HAP-1 (cell line): Measurements from ENCODE around the gene COL1A1.
A peak's percentile ranks its signal among the peaks of the same experiment; 100 is the strongest.

Experiments
- DNase-seq, 2 experiments: peaks; one replicate each; pipeline ENCODE4 v3.0.0-alpha.2; 2016 to 2020; ENCODE audit warnings: low spot score in 2 of 2
- H3K27me3 ChIP-seq: fragments of 250-450 bp; sonication (Bioruptor Pico); 2 replicates; pipeline ENCODE4 v1.5.1; 2020; ENCODE audit warnings: low read depth, mild to moderate bottlenecking, moderate library complexity
- H3K36me3 ChIP-seq: fragments of 250-450 bp; sonication (Bioruptor Pico); replicated peaks from 2 replicates; pipeline ENCODE4 v1.5.1; 2020; ENCODE audit warnings: mild to moderate bottlenecking
- H3K4me1 ChIP-seq: fragments of 250-450 bp; sonication (Bioruptor Pico); 2 replicates; pipeline ENCODE4 v1.5.1; 2020; ENCODE audit warnings: mild to moderate bottlenecking
- H3K4me3 ChIP-seq: fragments of 250-450 bp; sonication (Bioruptor Pico); 2 replicates; pipeline ENCODE4 v1.5.1; 2020; ENCODE audit warnings: mild to moderate bottlenecking, moderate library complexity
- H3K9me3 ChIP-seq: fragments of 250-450 bp; sonication (Bioruptor Pico); 2 replicates; pipeline ENCODE4 v1.5.1; 2020; ENCODE audit warnings: mild to moderate bottlenecking, moderate library complexity
- in situ Hi-C: fragments of 300-500 bp; cut with MboI; formaldehyde crosslinking; loops from 3 replicates; pipeline ENCODE4 v1.14.3; 2020; ENCODE audit warnings: low sequenced_read_pairs, inconsistent platforms, mixed read lengths

The COL1A1 gene

DNA sequence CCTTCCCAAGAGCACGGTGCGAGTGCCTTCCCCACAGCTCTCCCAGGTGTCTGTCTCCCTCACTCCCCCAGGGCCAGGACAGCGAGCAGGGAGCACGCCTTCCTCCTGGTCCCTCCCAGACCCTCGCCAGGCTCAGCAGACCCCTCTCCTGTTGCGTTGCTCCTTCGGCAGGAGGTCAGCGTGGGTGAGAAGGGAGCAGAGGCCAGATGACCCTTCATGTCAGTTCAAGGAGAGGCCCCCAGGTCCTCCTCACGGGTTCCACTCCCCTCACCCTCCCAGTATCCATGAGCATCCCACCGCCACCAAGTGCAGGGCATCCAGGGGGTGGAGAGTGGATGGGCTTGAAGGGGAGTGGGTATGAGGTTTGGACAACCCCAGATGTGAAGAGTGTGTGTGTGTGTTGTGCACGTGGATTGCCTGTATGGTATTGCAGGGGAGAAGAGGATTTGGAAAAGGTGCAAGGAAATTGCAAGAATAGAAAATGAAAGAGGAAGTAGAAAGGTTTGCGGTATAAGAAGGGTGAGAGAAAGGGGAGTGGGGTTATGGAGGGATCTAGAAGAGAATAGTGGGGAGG, 17.9 kb downstream of the COL1A1 start:
- Histone ChIP-seq H3K27me3 (no peaks in the 10 kb centered on the region), H3K36me3 (no peaks in the 10 kb centered on the region), H3K4me1 (no peaks in the 10 kb centered on the region), H3K9me3 (no peaks in the 10 kb centered on the region), H3K4me3 (no peak overlapping the region)
- DNase-seq, result no peak
- in situ Hi-C loops, result no loop called here

DNA sequence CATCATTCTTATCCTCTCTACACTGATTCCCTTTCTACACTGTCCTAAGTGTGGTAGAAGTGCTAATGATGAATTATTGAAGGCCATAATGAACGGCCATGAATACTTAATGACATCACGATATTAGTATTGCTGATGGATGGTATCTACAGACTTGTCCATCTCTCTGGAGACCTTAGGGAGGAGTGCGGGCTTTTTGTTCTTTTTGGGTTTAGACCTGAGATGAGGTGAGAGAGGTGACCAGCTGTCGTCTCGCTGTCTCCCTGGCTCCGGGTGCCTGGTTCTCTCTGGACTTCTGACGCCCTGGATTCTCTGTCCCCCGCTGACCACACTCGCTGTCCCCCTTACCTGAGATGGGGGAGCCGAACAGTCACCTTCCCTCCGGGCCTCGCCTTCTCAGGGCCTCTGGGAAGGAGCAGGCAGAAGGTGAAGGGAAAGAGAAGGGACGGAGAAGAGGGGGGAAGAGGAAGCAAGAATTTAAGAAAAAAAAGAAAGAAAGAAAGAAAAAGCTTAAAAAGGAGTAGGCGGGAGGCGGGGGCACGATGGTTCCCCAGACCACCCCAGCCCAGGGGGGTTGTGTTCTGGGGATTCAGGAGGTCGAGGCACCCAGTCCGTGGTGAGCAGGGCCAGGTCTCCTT, 18.5 kb downstream of the COL1A1 start:
- H3K27me3 ChIP-seq, result no peaks in the 10 kb centered on the region
- in situ Hi-C loops, result no loop called here
- no peaks in the 10 kb centered on the region for H3K9me3 ChIP-seq

DNA sequence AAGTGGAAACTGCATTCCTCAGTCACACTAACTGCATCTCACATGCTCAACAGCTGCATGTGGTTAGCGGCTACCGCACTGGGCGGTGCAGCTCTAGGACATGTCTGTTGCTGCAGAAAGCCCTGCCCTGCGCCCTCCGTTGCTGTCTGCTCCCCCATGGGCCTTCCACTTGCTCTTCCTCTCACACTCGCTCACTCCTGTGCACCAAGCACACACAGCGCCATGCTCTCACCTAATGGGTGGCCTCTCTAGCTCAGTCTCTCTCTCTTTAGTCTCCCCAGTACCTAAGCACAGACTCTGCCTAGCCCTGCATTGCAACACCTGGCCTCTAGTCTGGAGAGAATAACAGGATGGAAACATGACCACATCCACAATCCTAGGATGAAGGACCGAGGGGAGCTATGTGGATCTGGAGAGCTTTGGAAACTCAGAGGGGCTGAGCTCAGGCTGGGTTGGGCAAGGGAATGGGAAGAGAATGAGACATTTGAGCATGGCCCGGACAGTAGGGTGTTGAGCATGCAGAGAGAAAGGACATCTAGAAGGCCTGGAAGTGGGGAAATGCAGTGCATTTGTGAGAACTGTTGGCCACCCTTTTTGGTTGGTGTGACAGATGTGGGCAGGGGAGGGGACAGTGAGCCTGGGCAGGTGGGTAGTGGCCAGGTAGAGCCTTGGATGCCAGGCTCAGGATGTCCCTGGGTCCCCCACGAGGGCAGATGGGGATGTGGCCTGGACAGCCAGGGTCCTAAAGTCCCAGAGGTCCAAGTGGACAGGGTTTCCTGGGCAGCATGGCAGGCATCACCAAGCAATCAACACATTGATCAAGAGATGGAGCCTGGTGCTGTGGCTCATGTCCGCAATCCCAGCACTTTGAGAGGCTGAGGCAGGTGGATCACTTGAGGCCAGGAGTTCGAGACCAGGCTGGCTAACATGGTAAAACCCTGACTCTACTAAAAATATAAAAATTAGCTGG, 19.6 kb downstream of the COL1A1 start:
- no peaks in the 10 kb centered on the region for H3K9me3 ChIP-seq
- peaks cover 7% of the 10 kb centered on the region for H3K4me1 ChIP-seq
- H3K4me3 ChIP-seq, result no peak overlapping the region
- no peaks in the 10 kb centered on the region for H3K27me3 ChIP-seq
- H3K36me3 ChIP-seq, result no peaks in the 10 kb centered on the region
- DNase-seq, result no peak
- in situ Hi-C loops, result no loop called here

More for the DNA sequence above, 18.5 kb downstream of the COL1A1 start:
- DNase-seq, result no peak
- Histone ChIP-seq H3K4me3 (no peak overlapping the region), H3K36me3 (no peaks in the 10 kb centered on the region), H3K4me1 (peaks cover 4% of the 10 kb centered on the region)

DNA sequence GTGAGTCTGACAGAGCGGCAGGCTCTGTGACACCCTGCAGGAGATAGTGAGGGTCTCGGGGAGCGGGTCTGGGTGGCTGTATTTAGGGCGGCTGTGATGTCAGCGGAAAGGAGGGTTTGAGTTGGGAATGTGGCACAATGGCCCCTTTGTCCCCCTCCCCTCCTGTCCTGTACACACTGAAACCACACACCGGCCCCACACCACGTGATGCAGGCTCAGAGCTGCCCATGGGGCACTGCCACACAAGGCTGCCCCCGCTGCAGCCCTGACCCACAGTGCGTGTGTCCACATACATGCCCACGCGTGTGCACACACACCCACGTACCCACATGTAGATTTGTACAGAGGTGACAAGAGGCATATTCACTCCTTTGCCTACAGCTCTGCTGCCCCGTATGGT, 20.3 kb downstream of the COL1A1 start:
- in situ Hi-C loops, result no loop called here
- Histone ChIP-seq H3K27me3 (no peaks in the 10 kb centered on the region), H3K4me3 (no peak overlapping the region), H3K4me1 (peaks cover 7% of the 10 kb centered on the region), H3K9me3 (no peaks in the 10 kb centered on the region), H3K36me3 (no peaks in the 10 kb centered on the region)
- no peak for DNase-seq

DNA sequence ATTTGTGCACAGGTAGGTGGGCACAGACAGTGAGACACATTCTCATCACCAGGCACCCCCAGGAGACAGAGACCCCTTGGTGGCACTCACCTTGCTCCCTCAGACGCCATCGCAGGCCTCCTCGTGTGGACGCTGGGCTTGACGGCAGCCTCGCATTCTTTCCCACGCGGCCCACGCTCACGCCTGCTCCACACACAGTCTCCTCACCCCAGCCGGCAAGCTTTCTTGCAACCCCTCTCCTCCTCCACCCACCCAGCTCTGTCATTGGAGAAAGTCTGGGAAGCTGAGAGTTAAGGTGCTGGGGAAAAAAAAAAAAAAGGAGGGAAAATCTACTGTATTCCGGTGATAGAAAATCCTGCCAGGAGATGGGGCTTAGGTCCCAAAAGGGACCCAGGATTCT, 20.8 kb downstream of the COL1A1 start:
- in situ Hi-C loops, result no loop called here
- H3K27me3 ChIP-seq, result no peaks in the 10 kb centered on the region
- no peak overlapping the region for H3K4me3 ChIP-seq
- no peak for DNase-seq
- H3K9me3 ChIP-seq, result no peaks in the 10 kb centered on the region
- no peaks in the 10 kb centered on the region for H3K36me3 ChIP-seq
- peaks cover 7% of the 10 kb centered on the region for H3K4me1 ChIP-seq

DNA sequence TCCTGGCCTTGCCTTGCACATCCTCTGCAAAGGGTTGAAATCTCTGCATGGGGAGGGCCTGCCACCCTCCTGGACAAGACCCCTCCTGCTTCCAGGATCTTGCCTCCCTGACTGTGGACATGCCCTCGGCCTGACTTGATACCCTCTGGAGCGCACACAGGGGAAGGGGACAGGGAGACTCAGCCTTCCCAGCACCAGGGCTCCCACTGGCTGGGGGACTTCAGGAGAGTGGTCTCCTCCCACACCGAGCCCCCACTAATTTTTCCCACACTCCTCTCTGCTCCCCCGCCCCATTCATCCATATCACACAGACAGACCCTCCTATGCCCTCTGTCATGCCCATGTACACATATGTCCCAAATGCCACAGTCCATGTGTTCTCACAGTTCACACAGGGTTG, 21.3 kb downstream of the COL1A1 start:
- DNase-seq, result no peak
- no peaks in the 10 kb centered on the region for H3K27me3 ChIP-seq
- peaks cover 7% of the 10 kb centered on the region for H3K4me1 ChIP-seq
- no peak overlapping the region for H3K4me3 ChIP-seq
- no peaks in the 10 kb centered on the region for H3K9me3 ChIP-seq
- H3K36me3 ChIP-seq, result no peaks in the 10 kb centered on the region
- in situ Hi-C loops, result no loop called here

DNA sequence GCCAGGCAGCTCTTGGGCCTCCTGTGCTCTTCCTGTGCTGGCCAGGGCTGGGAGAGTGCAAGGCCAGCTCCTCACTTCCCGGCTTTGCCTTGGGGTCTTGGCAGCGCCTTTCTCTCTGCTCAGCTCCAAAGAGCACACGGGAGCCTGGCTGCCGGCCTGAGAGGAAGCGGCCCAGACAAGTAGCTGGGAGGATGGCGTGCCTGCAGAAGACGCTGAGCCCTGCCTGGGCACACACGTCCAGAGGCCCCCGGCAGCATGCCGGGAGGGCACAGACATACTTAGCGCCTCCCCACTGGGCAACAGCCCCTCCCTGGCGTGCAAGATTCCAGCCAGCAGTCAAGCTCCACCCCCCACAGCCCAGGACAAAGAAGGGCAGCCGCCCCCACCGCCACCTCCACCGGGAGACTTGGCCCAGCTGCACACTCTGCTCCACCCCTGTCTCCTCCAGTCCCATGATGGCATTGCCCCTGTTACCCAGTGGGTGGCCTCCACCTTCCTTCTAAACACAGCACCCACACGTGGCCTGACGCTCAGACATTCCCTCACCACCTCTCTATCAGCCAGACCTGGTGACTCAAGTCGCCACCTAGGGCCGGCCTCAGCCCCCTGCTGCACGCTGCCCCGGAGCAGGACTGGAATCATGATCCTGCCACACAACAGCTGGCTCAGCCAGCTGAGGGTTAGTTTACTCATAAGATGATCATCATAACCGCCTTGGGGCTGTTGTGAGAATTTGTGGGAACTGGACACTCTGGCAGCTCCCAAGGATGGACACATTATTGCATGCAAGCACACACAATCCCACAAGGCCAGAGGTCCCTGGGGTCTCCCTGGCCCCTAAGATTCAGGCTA, 23.2 kb downstream of the COL1A1 start:
- Histone ChIP-seq H3K4me1 (peaks cover 7% of the 10 kb centered on the region), H3K9me3 (no peaks in the 10 kb centered on the region), H3K36me3 (no peaks in the 10 kb centered on the region), H3K27me3 (no peaks in the 10 kb centered on the region), H3K4me3 (no peak overlapping the region)
- peak; percentile 73 to 85 for DNase-seq
- in situ Hi-C loops, result no loop called here

DNA sequence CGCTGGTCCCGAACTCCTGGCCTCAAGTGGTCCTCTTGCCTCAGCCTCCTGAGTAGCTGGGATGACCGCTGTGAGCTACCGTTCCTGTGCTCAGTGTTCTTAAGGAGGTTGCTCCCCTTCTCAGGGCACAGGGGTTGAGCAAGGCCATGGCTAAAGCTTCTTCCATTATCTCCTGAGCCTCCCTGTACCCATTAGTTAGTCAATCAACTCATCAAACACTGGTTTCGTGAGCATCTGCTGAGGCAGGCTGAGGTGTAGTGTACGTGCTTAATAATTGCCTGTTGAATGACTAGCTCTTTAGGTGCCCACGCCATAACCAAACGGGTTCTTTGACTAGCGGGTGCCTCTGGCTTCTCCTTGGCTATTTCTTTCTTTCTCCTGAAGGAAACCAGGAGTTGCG, 24.0 kb downstream of the COL1A1 start:
- no peak for DNase-seq
- in situ Hi-C loops, result no loop called here
- Histone ChIP-seq H3K27me3 (no peaks in the 10 kb centered on the region), H3K9me3 (no peaks in the 10 kb centered on the region), H3K36me3 (no peaks in the 10 kb centered on the region), H3K4me3 (no peak overlapping the region), H3K4me1 (peaks cover 7% of the 10 kb centered on the region)

DNA sequence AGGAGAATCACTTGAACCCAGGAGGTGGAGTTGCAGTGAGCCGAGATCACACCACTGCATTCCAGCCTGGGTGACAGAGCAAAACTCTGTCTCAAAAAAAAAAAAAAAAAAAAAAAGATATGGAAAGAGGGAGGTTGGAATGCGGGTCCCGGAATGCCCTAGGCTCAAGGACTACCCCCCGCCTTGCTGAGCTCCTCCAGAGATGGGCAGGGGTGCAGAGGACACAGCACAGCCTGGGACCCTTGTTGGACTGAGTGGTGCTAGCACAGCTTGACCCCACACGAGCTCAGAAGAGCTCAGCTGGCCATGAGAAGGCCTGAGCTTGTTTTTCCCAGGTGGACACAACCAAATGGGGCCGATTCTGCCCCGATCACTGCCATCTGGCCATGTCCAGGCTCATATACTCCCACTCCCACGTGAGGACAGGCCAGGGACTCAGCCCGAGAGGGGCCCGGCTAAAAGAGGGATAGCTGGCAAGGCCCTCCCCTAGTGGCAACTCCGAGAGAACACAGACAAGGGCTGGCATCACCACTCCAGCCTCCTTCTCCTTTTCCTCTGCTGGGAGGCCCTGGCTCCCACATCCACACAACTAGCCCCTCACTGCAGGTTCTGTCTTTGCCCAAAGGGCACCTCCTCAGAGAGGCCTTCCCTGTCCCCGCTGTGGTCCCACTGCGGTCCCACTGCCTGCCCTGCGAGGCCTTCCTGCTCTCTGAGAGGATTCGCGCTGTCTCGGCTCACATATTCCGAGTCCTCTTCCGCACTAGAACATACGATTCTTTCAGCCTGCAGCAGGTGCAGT, 24.7 kb downstream of the COL1A1 start:
- no peak overlapping the region for H3K4me3 ChIP-seq
- in situ Hi-C loops, result no loop called here
- DNase-seq, result no peak
- H3K36me3 ChIP-seq, result no peaks in the 10 kb centered on the region
- H3K27me3 ChIP-seq, result no peaks in the 10 kb centered on the region
- H3K9me3 ChIP-seq, result no peaks in the 10 kb centered on the region
- H3K4me1 ChIP-seq, result peaks cover 7% of the 10 kb centered on the region

DNA sequence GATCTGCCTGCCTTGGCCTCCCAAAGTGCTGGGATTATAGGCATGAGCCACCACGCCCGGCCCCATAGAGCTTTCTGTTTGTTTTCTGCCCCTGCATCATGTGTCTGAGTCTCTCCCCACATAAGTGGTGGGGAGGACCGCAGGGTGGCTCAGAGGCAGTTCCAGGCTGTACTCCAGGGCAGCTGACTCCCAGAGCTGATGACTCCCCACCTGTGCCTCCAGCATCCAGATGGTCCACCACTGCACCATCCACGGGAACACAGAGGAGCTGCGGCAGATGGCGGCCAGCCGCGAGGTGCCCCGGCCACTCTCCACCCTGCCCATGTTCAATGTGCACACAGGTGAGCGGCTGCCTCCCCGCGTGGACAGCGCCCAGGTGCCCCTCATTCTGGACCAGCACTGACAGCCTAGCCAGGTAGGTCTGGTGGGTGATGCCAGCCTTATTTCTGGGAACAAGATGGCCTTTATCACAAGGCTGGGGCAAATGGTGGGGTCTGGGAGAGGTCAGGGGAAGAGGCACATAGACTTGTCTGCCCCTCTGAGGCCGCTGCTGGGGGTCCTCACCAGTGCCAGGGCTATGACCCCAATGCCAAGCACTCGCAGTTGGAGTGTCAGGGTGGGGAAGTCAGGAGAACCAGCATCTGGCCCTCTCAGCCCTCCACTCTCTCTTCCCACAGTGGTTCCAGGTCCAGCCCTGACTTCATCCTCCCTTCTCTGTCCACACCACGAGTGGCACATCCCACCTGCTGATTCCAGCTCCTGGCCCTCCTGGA, 26.2 kb downstream of the COL1A1 start:
- in situ Hi-C loops, result no loop called here
- no peaks in the 10 kb centered on the region for H3K27me3 ChIP-seq
- no peak overlapping the region for H3K4me3 ChIP-seq
- H3K36me3 ChIP-seq, result no peaks in the 10 kb centered on the region
- no peaks in the 10 kb centered on the region for H3K9me3 ChIP-seq
- no peak for DNase-seq
- H3K4me1 ChIP-seq, result peaks cover 7% of the 10 kb centered on the region

DNA sequence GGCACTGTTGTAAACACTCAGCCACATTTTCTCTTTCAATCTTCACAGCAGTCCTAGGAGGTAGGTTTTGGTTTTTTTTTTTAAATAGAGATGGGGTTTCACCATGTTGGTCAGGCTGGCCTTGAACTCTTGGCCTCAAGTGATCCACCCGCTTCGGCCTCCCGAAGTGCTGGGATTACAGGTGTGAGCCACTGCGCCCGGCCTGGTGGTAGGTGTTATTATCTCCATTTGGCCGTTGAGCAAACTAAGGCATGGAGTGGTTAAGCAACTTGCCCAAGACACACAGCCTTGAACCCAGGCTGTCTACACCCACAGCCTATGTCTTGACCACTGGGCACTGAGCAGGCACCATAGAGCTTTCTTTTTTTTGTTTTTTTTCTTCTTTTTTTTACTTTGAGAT, 27.0 kb downstream of the COL1A1 start:
- Histone ChIP-seq H3K4me1 (peaks cover 7% of the 10 kb centered on the region), H3K27me3 (no peaks in the 10 kb centered on the region), H3K9me3 (no peaks in the 10 kb centered on the region), H3K36me3 (no peaks in the 10 kb centered on the region), H3K4me3 (no peak overlapping the region)
- in situ Hi-C loops, result no loop called here
- no peak for DNase-seq

DNA sequence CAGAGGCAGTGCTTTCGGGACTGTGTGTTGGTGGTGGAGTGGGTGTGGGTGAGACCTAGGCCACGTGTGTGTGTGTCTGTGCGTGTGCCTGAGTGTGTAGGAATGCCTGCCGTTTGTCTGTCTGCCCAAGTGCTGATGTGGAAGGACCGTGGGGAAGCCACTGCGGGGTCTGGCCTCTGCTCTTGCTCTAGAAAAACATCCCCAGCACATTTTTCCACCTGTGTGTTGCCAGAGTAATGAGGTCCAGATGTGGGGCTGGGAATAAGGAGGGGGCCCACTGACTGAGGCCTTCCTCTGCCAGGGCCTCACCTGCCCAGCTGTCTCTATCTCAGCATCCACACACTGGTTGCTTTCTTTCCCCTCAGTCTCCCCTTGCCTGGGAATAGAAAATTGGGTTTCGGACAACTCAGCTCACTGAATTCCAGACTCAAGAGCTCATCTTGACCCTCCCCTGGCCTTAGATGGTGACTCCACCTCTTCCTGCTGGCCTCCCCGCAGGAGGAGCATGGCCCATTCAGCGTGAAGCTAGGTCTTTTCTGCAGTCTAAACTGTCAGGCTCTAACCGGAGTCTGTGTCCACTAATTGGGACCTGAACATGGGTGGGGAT, 28.0 kb downstream of the COL1A1 start:
- in situ Hi-C loops, result no loop called here
- Histone ChIP-seq H3K9me3 (no peaks in the 10 kb centered on the region), H3K36me3 (no peaks in the 10 kb centered on the region), H3K4me3 (no peak overlapping the region), H3K27me3 (no peaks in the 10 kb centered on the region), H3K4me1 (peaks cover 7% of the 10 kb centered on the region)
- no peak for DNase-seq
